GM12878 (cell line): ENCODE data around the gene FFAR3. TPM values are rescaled to one million over a fixed set of nuclear protein-coding genes. Genes with fewer than 3 reads are reported as not detected.

Experiments used
- ATAC-seq: fragments of 200-7000 bp; cut with Tn5 transposase; 3 replicates; pipeline ENCODE4 v1.9.1; 2020; ENCODE audit warnings: mild to moderate bottlenecking, moderate library complexity
- BruUV-seq: library from RNA; stranded (reverse); fragments of 400-500 nt; replicated peaks from 2 replicates; lab custom pipeline; 2021; lab: Mats Ljungman, UMichigan
- CTCF ChIA-PET: fragments of 300-600 bp; sonication (Branson Sonifier 250); formaldehyde crosslinking; extraction: SDS; loops from one replicate; lab custom pipeline; 2021; ENCODE audit warnings: inconsistent platforms; lab: Yijun Ruan, JAX
- POLR2A ChIA-PET: fragments of 350-600 bp; formaldehyde crosslinking; extraction: SDS; loops from one replicate; lab custom pipeline; 2021; ENCODE audit warnings: inconsistent platforms; lab: Charles Lee
- RAD21 ChIA-PET: fragments of 300-600 bp; sonication (Branson Sonifier 250); formaldehyde crosslinking; loops from one replicate; lab custom pipeline; 2023; ENCODE audit warnings: antibody characterized with exemption; ENCODE audit not compliant: unreplicated experiment; lab: Charles Lee
- SMC1A ChIA-PET: fragments of 300-600 bp; sonication (Branson Sonifier 250); formaldehyde crosslinking; loops from one replicate; lab custom pipeline; 2023; ENCODE audit not compliant: unreplicated experiment, uncharacterized antibody; lab: Charles Lee
- DNase-seq: peaks from one replicate; pipeline ENCODE4 v3.0.0-alpha.2; 2011; ENCODE audit warnings: low read depth, low spot score
- FAIRE-seq: peaks from 3 replicates; lab custom pipeline; 2011; peaks lifted over from hg19 to GRCh38; lab: Jason Lieb, UNC
- H2AFZ ChIP-seq: 2 replicates; pipeline ENCODE4 v1.6.0; 2011; ENCODE audit warnings: low read depth, low read length, control low read depth; ENCODE audit not compliant: control insufficient read depth
- H3K27ac ChIP-seq: 2 replicates; pipeline ENCODE4 v1.5.1; 2011; ENCODE audit warnings: control low read depth; ENCODE audit not compliant: control insufficient read depth, insufficient read depth
- H3K27me3 ChIP-seq, 2 experiments: replicated peaks in 1 of 2; 2 replicates each; pipeline versions ENCODE4 v1.6.0 to v1.6.1; 2011; ENCODE audit warnings: low read length in 1 of 2; ENCODE audit not compliant: control insufficient read depth in 2 of 2, insufficient read depth in 2 of 2
- H3K36me3 ChIP-seq, 2 experiments: 2 replicates each; pipeline ENCODE4 v1.5.1; 2011; ENCODE audit warnings: low read length in 1 of 2; ENCODE audit not compliant: control insufficient read depth in 2 of 2, insufficient read depth in 2 of 2
- H3K4me1 ChIP-seq: 2 replicates; pipeline ENCODE4 v1.6.1; 2011; ENCODE audit warnings: mild to moderate bottlenecking, low read length, moderate library complexity, mixed read lengths; ENCODE audit not compliant: control insufficient read depth, insufficient read depth
- H3K4me2 ChIP-seq: 2 replicates; pipeline ENCODE4 v1.6.0; 2011; ENCODE audit warnings: control low read depth; ENCODE audit not compliant: control insufficient read depth, insufficient read depth
- H3K4me3 ChIP-seq: fragments of 200-600 bp; sonication (generic); 2 replicates; pipeline ENCODE4 v1.5.1; 2016
- H3K79me2 ChIP-seq: 2 replicates; pipeline ENCODE4 v1.6.0; 2011; ENCODE audit warnings: low read length; ENCODE audit not compliant: control insufficient read depth, insufficient read depth
- H3K9ac ChIP-seq: 2 replicates; pipeline ENCODE4 v1.8.0; 2011; ENCODE audit warnings: low read length, control low read depth, mixed read lengths; ENCODE audit not compliant: control insufficient read depth, insufficient read depth
- H3K9me3 ChIP-seq: replicated peaks from 3 replicates; pipeline ENCODE4 v1.5.1; 2011; ENCODE audit warnings: mild to moderate bottlenecking, low read length; ENCODE audit not compliant: control insufficient read depth, insufficient read depth
- H4K20me1 ChIP-seq: 2 replicates; pipeline ENCODE4 v1.6.0; 2011; ENCODE audit not compliant: control insufficient read depth, insufficient read depth
- MTA2 ChIP-seq: fragments of 450-650 bp; IDR thresholded peaks from 2 replicates; pipeline ENCODE4 v1.6.1; 2016; ENCODE audit warnings: low read depth, mild to moderate bottlenecking, moderate library complexity
- POLR2A ChIP-seq: IDR thresholded peaks from 2 replicates; pipeline ENCODE4 v1.6.1; 2011; ENCODE audit warnings: low read depth, mild to moderate bottlenecking, low read length
- ZSCAN29 ChIP-seq: fragments of 450-650 bp; IDR thresholded peaks from 2 replicates; pipeline ENCODE4 v1.6.1; 2017; ENCODE audit warnings: mild to moderate bottlenecking, moderate library complexity
- WGBS: methylation state at CpG from one replicate; pipeline ENCODE4 v1.1.6; 2016; ENCODE audit warnings: low lambda C conversion rate; ENCODE audit not compliant: insufficient replicate concordance, insufficient coverage; ENCODE audit errors: missing lambda C conversion rate; 5-methylcytosine and 5-hydroxymethylcytosine counted together
- in situ Hi-C: fragments of 300-500 bp; cut with MboI; formaldehyde crosslinking; loops from 9 replicates; pipeline ENCODE4 v1.14.3; 2018; ENCODE audit warnings: mixed read lengths
- intact Hi-C: fragments of 100-400 bp; cut with micrococcal nuclease; formaldehyde crosslinking; loops from one replicate; pipeline ENCODE4 v1.14.2; 2022; ENCODE audit not compliant: unreplicated experiment
- polyA plus RNA-seq, 11 experiments: library from polyadenylated mRNA; depleted of rRNA in 4 of 11; unstranded in 6 of 11; stranded (reverse) in 5 of 11; fragments of >200 nt; fragmentation: Nextera tagmentation in 4 of 11; fragmentation: Illumina TruSeq in 1 of 11; extraction: Ambion mirVana in 4 of 11; extraction: Trizol in 1 of 11; gene quantifications; 1 replicate in 1 of 11; 2 replicates in 10 of 11; pipeline versions ENCODE4 v1.2.1 to v1.2.3, GENCODE V29; 2011 to 2016; ENCODE audit warnings: inconsistent platforms in 2 of 11, missing spikeins in 2 of 11, low read depth in 1 of 11
- total RNA-seq, 4 experiments: library from RNA; depleted of rRNA in 3 of 4; stranded (reverse); fragments of >200 nt in 3 of 4; fragmentation: Illumina TruSeq in 1 of 4; extraction: Trizol in 1 of 4; gene quantifications; 2 replicates each; pipeline versions ENCODE4 v1.2.1 to v1.2.3, GENCODE V29; 2013 to 2021

Gene FFAR3
- total and polyA plus RNA-seq, 10 of the 15 experiments (the other 5 are each of a cell fraction or from before 2014, with no cell fraction given): 0.15 to 0.18 TPM; not detected in 8

DNA sequence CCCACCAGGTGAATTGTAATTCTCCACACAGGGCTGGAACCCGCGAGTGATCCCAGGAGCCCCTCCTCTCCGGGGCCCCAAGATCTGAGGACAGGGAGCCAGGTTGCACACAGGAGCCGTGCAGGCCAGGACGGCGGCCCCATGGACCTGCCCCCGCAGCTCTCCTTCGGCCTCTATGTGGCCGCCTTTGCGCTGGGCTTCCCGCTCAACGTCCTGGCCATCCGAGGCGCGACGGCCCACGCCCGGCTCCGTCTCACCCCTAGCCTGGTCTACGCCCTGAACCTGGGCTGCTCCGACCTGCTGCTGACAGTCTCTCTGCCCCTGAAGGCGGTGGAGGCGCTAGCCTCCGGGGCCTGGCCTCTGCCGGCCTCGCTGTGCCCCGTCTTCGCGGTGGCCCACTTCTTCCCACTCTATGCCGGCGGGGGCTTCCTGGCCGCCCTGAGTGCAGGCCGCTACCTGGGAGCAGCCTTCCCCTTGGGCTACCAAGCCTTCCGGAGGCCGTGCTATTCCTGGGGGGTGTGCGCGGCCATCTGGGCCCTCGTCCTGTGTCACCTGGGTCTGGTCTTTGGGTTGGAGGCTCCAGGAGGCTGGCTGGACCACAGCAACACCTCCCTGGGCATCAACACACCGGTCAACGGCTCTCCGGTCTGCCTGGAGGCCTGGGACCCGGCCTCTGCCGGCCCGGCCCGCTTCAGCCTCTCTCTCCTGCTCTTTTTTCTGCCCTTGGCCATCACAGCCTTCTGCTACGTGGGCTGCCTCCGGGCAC lies 6.7 kb upstream of the FFAR3 start:
- POLR2A ChIA-PET: interaction anchor here (3.7 to 5.5 kb wide), 2 partner anchors 67 to 117 kb away, joined by 30 to 35 read pairs; no protein-coding TSS in a partner anchor
- SMC1A ChIA-PET: interaction anchor here (0.8 to 7.7 kb wide), 13 partner anchors 18 to 210 kb away, joined by 3 to 152 read pairs (median 14); partner anchors contain the start of gene CD22
- BruUV-seq: no TSS peak
- 93% methylated on average over 47 of the region's 47 CpGs for WGBS
- H3K4me3 ChIP-seq: no peak overlapping the region
- in situ Hi-C loops: no loop called here
- no peak for ATAC-seq
- no peaks in the 10 kb centered on the region for H3K9me3 ChIP-seq
- CTCF ChIA-PET: interaction anchor here (0.6 to 6.7 kb wide), 13 partner anchors 12 to 648 kb away, joined by 3 to 168 read pairs (median 4); no protein-coding TSS in a partner anchor
- no peak overlapping the region for H3K4me2 ChIP-seq
- H3K27me3 ChIP-seq: no peaks in the 10 kb centered on the region
- no peak overlapping the region for H3K27ac ChIP-seq
- peak; percentile 46 for TF ChIP-seq POLR2A
- TF ChIP-seq ZSCAN29: no peak
- H3K36me3 ChIP-seq: no peaks in the 10 kb centered on the region
- FAIRE-seq: no peak
- no peak for DNase-seq
- H2AFZ ChIP-seq: no peak overlapping the region
- RAD21 ChIA-PET: interaction anchor here (0.8 to 6.8 kb wide), 9 partner anchors 11 to 144 kb away, joined by 3 to 109 read pairs (median 22); no protein-coding TSS in a partner anchor
- intact Hi-C loops: loop anchor here (1.0 to 2.0 kb wide), 5 partner anchors 50 to 144 kb away; no protein-coding TSS in a partner anchor
- H4K20me1 ChIP-seq: no peaks in the 10 kb centered on the region
- no peaks in the 10 kb centered on the region for H3K79me2 ChIP-seq
- H3K9ac ChIP-seq: no peak overlapping the region
- H3K4me1 ChIP-seq: peaks cover 54% of the 10 kb centered on the region

DNA sequence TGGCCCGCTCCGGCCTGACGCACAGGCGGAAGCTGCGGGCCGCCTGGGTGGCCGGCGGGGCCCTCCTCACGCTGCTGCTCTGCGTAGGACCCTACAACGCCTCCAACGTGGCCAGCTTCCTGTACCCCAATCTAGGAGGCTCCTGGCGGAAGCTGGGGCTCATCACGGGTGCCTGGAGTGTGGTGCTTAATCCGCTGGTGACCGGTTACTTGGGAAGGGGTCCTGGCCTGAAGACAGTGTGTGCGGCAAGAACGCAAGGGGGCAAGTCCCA lies 6.1 kb upstream of the FFAR3 start:
- in situ Hi-C loops: no loop called here
- BruUV-seq: no TSS peak
- no peaks in the 10 kb centered on the region for H3K79me2 ChIP-seq
- no peaks in the 10 kb centered on the region for H3K9me3 ChIP-seq
- peak overlapping the region; percentile 57; the same call in 1 of the 2 replicates for H3K4me2 ChIP-seq
- RAD21 ChIA-PET: interaction anchor here (1.2 to 6.8 kb wide), 18 partner anchors 17 to 158 kb away, joined by 3 to 143 read pairs (median 13); no protein-coding TSS in a partner anchor
- 88% methylated on average over 18 of the region's 18 CpGs for WGBS
- H3K9ac ChIP-seq: no peak overlapping the region
- no peaks in the 10 kb centered on the region for H3K36me3 ChIP-seq
- no peak overlapping the region for H3K27ac ChIP-seq
- no peak overlapping the region for H2AFZ ChIP-seq
- no peak for DNase-seq
- SMC1A ChIA-PET: interaction anchor here (0.9 to 7.1 kb wide), 18 partner anchors 9 to 157 kb away, joined by 3 to 134 read pairs (median 12); no protein-coding TSS in a partner anchor
- CTCF ChIA-PET: interaction anchor here (0.8 to 6.7 kb wide), 31 partner anchors 13 to 238 kb away, joined by 3 to 168 read pairs (median 6); no protein-coding TSS in a partner anchor
- ATAC-seq: no peak
- no peak overlapping the region for H3K4me3 ChIP-seq
- intact Hi-C loops: loop anchor here (1.0 to 2.0 kb wide), 5 partner anchors 49 to 143 kb away; no protein-coding TSS in a partner anchor
- FAIRE-seq: no peak
- H3K27me3 ChIP-seq: no peaks in the 10 kb centered on the region
- peaks cover 48% of the 10 kb centered on the region for H3K4me1 ChIP-seq
- TF ChIP-seq MTA2: no peak
- POLR2A ChIA-PET: interaction anchor here (2.2 to 5.5 kb wide), 4 partner anchors 25 to 143 kb away, joined by 11 to 35 read pairs (median 22); no protein-coding TSS in a partner anchor
- no peaks in the 10 kb centered on the region for H4K20me1 ChIP-seq
